CD8-positive, alpha-beta memory T cell (primary cell): ENCODE measurements around the gene MGMT. TPM values are rescaled to one million over a fixed set of nuclear protein-coding genes. Genes with fewer than 3 reads are reported as not detected.
A peak's percentile ranks its signal among the peaks of the same experiment; 100 is the strongest.

Experiments
- CTCF ChIA-PET: fragments of 350-600 bp; sonication (Branson Sonifier 250); formaldehyde crosslinking; loops from one replicate; lab custom pipeline; 2021; ENCODE audit warnings: antibody characterized with exemption; lab: Charles Lee
- POLR2A ChIA-PET: fragments of 350-600 bp; sonication (Branson Sonifier 250); formaldehyde crosslinking; loops from one replicate; lab custom pipeline; 2021; ENCODE audit warnings: antibody characterized with exemption; lab: Charles Lee
- DNase-seq, 5 donors: peaks; one replicate each; pipeline versions ENCODE4 v3.0.0 to v3.0.0-alpha.2; 2020 to 2022; ENCODE audit warnings: mixed read lengths in 1 of 5
- H3K27ac ChIP-seq: one replicate; pipeline ENCODE4 v1.7.0; 2013; ENCODE audit warnings: low read depth, mild to moderate bottlenecking, low read length, moderate library complexity
- H3K27me3 ChIP-seq: 2 replicates; pipeline ENCODE4 v1.7.0; 2013; ENCODE audit warnings: low read length, mild to moderate bottlenecking; ENCODE audit not compliant: insufficient read depth, poor library complexity, severe bottlenecking
- H3K36me3 ChIP-seq: 2 replicates; pipeline ENCODE4 v1.7.0; 2013; ENCODE audit warnings: mild to moderate bottlenecking, low read length, moderate library complexity; ENCODE audit not compliant: insufficient read depth
- H3K4me1 ChIP-seq: 2 replicates; pipeline ENCODE4 v1.7.0; 2013; ENCODE audit warnings: mild to moderate bottlenecking, low read length, moderate library complexity; ENCODE audit not compliant: insufficient read depth
- H3K4me3 ChIP-seq: 2 replicates; pipeline ENCODE4 v1.7.0; 2013; ENCODE audit warnings: mild to moderate bottlenecking, low read length
- H3K9me3 ChIP-seq: 2 replicates; pipeline ENCODE4 v1.7.0; 2013; ENCODE audit warnings: mild to moderate bottlenecking, low read length
- H3K27ac Mint-ChIP-seq, 8 donors: one replicate each; pipeline ENCODE4 v1.8.0; 2020 to 2021; ENCODE audit warnings: mixed read lengths in 8 of 8, mild to moderate bottlenecking in 6 of 8, inconsistent platforms in 3 of 8, moderate library complexity in 3 of 8
- H3K27me3 Mint-ChIP-seq, 2 donors: one replicate each; pipeline ENCODE4 v1.8.0; 2020 to 2021; ENCODE audit warnings: mixed read lengths in 2 of 2, mild to moderate bottlenecking in 1 of 2, moderate library complexity in 1 of 2
- H3K36me3 Mint-ChIP-seq, 3 donors: one replicate each; pipeline ENCODE4 v1.8.0; 2020 to 2021; ENCODE audit warnings: mixed read lengths in 3 of 3, inconsistent platforms in 1 of 3, mild to moderate bottlenecking in 1 of 3
- H3K4me1 Mint-ChIP-seq, 3 donors: one replicate each; pipeline ENCODE4 v1.8.0; 2020 to 2021; ENCODE audit warnings: mixed read lengths in 3 of 3, inconsistent platforms in 1 of 3, mild to moderate bottlenecking in 1 of 3
- H3K4me3 Mint-ChIP-seq, 7 donors: one replicate each; pipeline ENCODE4 v1.8.0; 2020 to 2021; ENCODE audit warnings: mixed read lengths in 7 of 7, mild to moderate bottlenecking in 6 of 7, moderate library complexity in 4 of 7, inconsistent platforms in 2 of 7
- H3K9me3 Mint-ChIP-seq, 5 donors: one replicate each; pipeline ENCODE4 v1.8.0; 2020 to 2022; ENCODE audit warnings: mixed read lengths in 5 of 5, mild to moderate bottlenecking in 3 of 5, moderate library complexity in 2 of 5, inconsistent platforms in 1 of 5
- polyA plus RNA-seq: library from polyadenylated mRNA; unstranded; fragments of 300-500 nt; fragmentation: Illumina TruSeq; gene quantifications from one replicate; pipeline ENCODE4 v1.2.3, GENCODE V29; 2021
- total RNA-seq, 2 experiments: library from RNA; stranded (reverse); gene quantifications; one replicate each; pipeline ENCODE4 v1.2.3, GENCODE V29; 2021

Gene MGMT
- total and polyA plus RNA-seq, 3 experiments from 2014 or later: 19.7 to 31.7 (median 22.4) TPM

- H3K9me3 Mint-ChIP-seq: peaks cover 42 to 66% (median 50%) of the 10 kb centered on the region in 5 donors
- ChIA-PET POLR2A (no interaction called here), CTCF (no interaction called here)
- DNase-seq: no peak
- H3K27me3 Mint-ChIP-seq: no peaks in the 10 kb centered on the region
- Histone ChIP-seq H3K9me3 (peaks cover 25% of the 10 kb centered on the region), H3K36me3 (no peaks in the 10 kb centered on the region), H3K27ac (no peak overlapping the region), H3K4me3 (no peak overlapping the region), H3K4me1 (no peaks in the 10 kb centered on the region), H3K27me3 (no peaks in the 10 kb centered on the region)
- peaks cover 0 to 5% (median 2%) of the 10 kb centered on the region in 3 donors for H3K4me1 Mint-ChIP-seq
- no peak overlapping the region for H3K4me3 Mint-ChIP-seq
- H3K36me3 Mint-ChIP-seq: peaks cover 6 to 79% (median 27%) of the 10 kb centered on the region in 3 donors
- no peak overlapping the region for H3K27ac Mint-ChIP-seq
Observed at GRCh38 chr10:129486805-129487204, 19.8 kb downstream of the MGMT start.

- Mint-ChIP-seq H3K4me3 (no peak overlapping the region), H3K9me3 (peaks cover 22 to 61% (median 29%) of the 10 kb centered on the region in 5 donors), H3K27ac (peak overlapping the region in 1 of 8 donors; percentile 21), H3K27me3 (no peaks in the 10 kb centered on the region), H3K36me3 (peaks cover 9 to 76% (median 27%) of the 10 kb centered on the region in 3 donors), H3K4me1 (peaks cover 17 to 27% (median 18%) of the 10 kb centered on the region in 3 donors)
- CTCF ChIA-PET: no interaction called here
- POLR2A ChIA-PET: interaction anchor here (1.1 kb wide), 1 partner anchor 24 kb away, joined by 4 read pairs; the partner anchor contains the start of gene MGMT
- no peak overlapping the region for H3K27ac ChIP-seq
- peaks cover 3% of the 10 kb centered on the region for H3K4me1 ChIP-seq
- peaks cover 19% of the 10 kb centered on the region for H3K9me3 ChIP-seq
- no peak for DNase-seq
- no peaks in the 10 kb centered on the region for H3K27me3 ChIP-seq
- H3K4me3 ChIP-seq: no peak overlapping the region
- H3K36me3 ChIP-seq: no peaks in the 10 kb centered on the region
Observed at GRCh38 chr10:129491123-129491734, 24.2 kb downstream of the MGMT start.

GRCh38 chr10:129494176-129494575 lies 27.1 kb downstream of the MGMT start:
- DNase-seq: no peak
- no peaks in the 10 kb centered on the region for H3K27me3 Mint-ChIP-seq
- H3K27ac ChIP-seq: no peak overlapping the region
- no peaks in the 10 kb centered on the region for H3K27me3 ChIP-seq
- H3K36me3 ChIP-seq: no peaks in the 10 kb centered on the region
- no peak overlapping the region for H3K4me3 ChIP-seq
- H3K4me1 ChIP-seq: peaks cover 3% of the 10 kb centered on the region
- H3K36me3 Mint-ChIP-seq: peaks cover 14 to 78% (median 37%) of the 10 kb centered on the region in 3 donors
- peaks cover 19 to 30% (median 26%) of the 10 kb centered on the region in 3 donors for H3K4me1 Mint-ChIP-seq
- H3K9me3 ChIP-seq: peaks cover 19% of the 10 kb centered on the region
- H3K27ac Mint-ChIP-seq: no peak overlapping the region
- ChIA-PET CTCF (no interaction called here), POLR2A (no interaction called here)
- peaks cover 19 to 55% (median 25%) of the 10 kb centered on the region in 5 donors for H3K9me3 Mint-ChIP-seq
- H3K4me3 Mint-ChIP-seq: no peak overlapping the region

- H3K27me3 ChIP-seq: no peaks in the 10 kb centered on the region
- Mint-ChIP-seq H3K27me3 (no peaks in the 10 kb centered on the region), H3K4me1 (peaks cover 21 to 30% (median 26%) of the 10 kb centered on the region in 3 donors), H3K4me3 (no peak overlapping the region), H3K36me3 (peaks cover 14 to 76% (median 37%) of the 10 kb centered on the region in 3 donors), H3K27ac (no peak overlapping the region), H3K9me3 (peaks cover 16 to 52% (median 22%) of the 10 kb centered on the region in 5 donors)
- peaks cover 3% of the 10 kb centered on the region for H3K4me1 ChIP-seq
- peaks cover 19% of the 10 kb centered on the region for H3K9me3 ChIP-seq
- H3K27ac ChIP-seq: no peak overlapping the region
- no peaks in the 10 kb centered on the region for H3K36me3 ChIP-seq
- DNase-seq: no peak
- no peak overlapping the region for H3K4me3 ChIP-seq
- CTCF ChIA-PET: no interaction called here
- POLR2A ChIA-PET: no interaction called here
Observed at GRCh38 chr10:129494740-129495139, 27.7 kb downstream of the MGMT start.

GRCh38 chr10:129495256-129495655 lies 28.2 kb downstream of the MGMT start:
- POLR2A ChIA-PET: no interaction called here
- no peak overlapping the region for H3K27ac ChIP-seq
- Mint-ChIP-seq H3K9me3 (peaks cover 11 to 52% (median 22%) of the 10 kb centered on the region in 5 donors), H3K4me1 (peaks cover 21 to 30% (median 26%) of the 10 kb centered on the region in 3 donors), H3K4me3 (no peak overlapping the region), H3K27me3 (no peaks in the 10 kb centered on the region), H3K36me3 (peaks cover 14 to 74% (median 37%) of the 10 kb centered on the region in 3 donors), H3K27ac (no peak overlapping the region)
- no peaks in the 10 kb centered on the region for H3K36me3 ChIP-seq
- peaks cover 15% of the 10 kb centered on the region for H3K9me3 ChIP-seq
- CTCF ChIA-PET: no interaction called here
- H3K4me3 ChIP-seq: no peak overlapping the region
- no peaks in the 10 kb centered on the region for H3K27me3 ChIP-seq
- peaks cover 3% of the 10 kb centered on the region for H3K4me1 ChIP-seq
- no peak for DNase-seq

GRCh38 chr10:129495698-129496097 lies 28.7 kb downstream of the MGMT start:
- peaks cover 13% of the 10 kb centered on the region for H3K9me3 ChIP-seq
- no peaks in the 10 kb centered on the region for H3K36me3 ChIP-seq
- peaks cover 9 to 53% (median 20%) of the 10 kb centered on the region in 5 donors for H3K9me3 Mint-ChIP-seq
- H3K4me3 ChIP-seq: no peak overlapping the region
- no peaks in the 10 kb centered on the region for H3K27me3 ChIP-seq
- CTCF ChIA-PET: no interaction called here
- POLR2A ChIA-PET: no interaction called here
- H3K4me3 Mint-ChIP-seq: no peak overlapping the region
- peaks cover 21 to 32% (median 26%) of the 10 kb centered on the region in 3 donors for H3K4me1 Mint-ChIP-seq
- H3K36me3 Mint-ChIP-seq: peaks cover 14 to 72% (median 37%) of the 10 kb centered on the region in 3 donors
- H3K27ac Mint-ChIP-seq: no peak overlapping the region
- H3K27ac ChIP-seq: no peak overlapping the region
- peaks cover 3% of the 10 kb centered on the region for H3K4me1 ChIP-seq
- H3K27me3 Mint-ChIP-seq: no peaks in the 10 kb centered on the region
- DNase-seq: no peak

GRCh38 chr10:129497013-129497412 lies 30.0 kb downstream of the MGMT start:
- Histone ChIP-seq H3K36me3 (no peaks in the 10 kb centered on the region), H3K27me3 (no peaks in the 10 kb centered on the region), H3K4me1 (peaks cover 3% of the 10 kb centered on the region), H3K27ac (no peak overlapping the region), H3K4me3 (no peak overlapping the region), H3K9me3 (peaks cover 3% of the 10 kb centered on the region)
- no peaks in the 10 kb centered on the region for H3K27me3 Mint-ChIP-seq
- peaks cover 16 to 72% (median 40%) of the 10 kb centered on the region in 3 donors for H3K36me3 Mint-ChIP-seq
- no peak for DNase-seq
- peaks cover 23 to 40% (median 30%) of the 10 kb centered on the region in 3 donors for H3K4me1 Mint-ChIP-seq
- CTCF ChIA-PET: no interaction called here
- H3K27ac Mint-ChIP-seq: no peak overlapping the region
- POLR2A ChIA-PET: no interaction called here
- H3K4me3 Mint-ChIP-seq: no peak overlapping the region
- peaks cover 2 to 48% (median 7%) of the 10 kb centered on the region in 5 donors for H3K9me3 Mint-ChIP-seq

GRCh38 chr10:129498680-129499079 lies 31.6 kb downstream of the MGMT start:
- peaks cover 12 to 32% (median 14%) of the 10 kb centered on the region in 3 donors for H3K4me1 Mint-ChIP-seq
- ChIA-PET POLR2A (no interaction called here), CTCF (no interaction called here)
- H3K36me3 Mint-ChIP-seq: peaks cover 16 to 74% (median 39%) of the 10 kb centered on the region in 3 donors
- no peak overlapping the region for H3K4me3 Mint-ChIP-seq
- no peak overlapping the region for H3K27ac Mint-ChIP-seq
- peaks cover 0 to 44% (median 1%) of the 10 kb centered on the region in 5 donors for H3K9me3 Mint-ChIP-seq
- Histone ChIP-seq H3K4me1 (no peaks in the 10 kb centered on the region), H3K4me3 (no peak overlapping the region), H3K27ac (no peak overlapping the region), H3K36me3 (no peaks in the 10 kb centered on the region), H3K9me3 (no peaks in the 10 kb centered on the region), H3K27me3 (no peaks in the 10 kb centered on the region)
- no peak for DNase-seq
- no peaks in the 10 kb centered on the region for H3K27me3 Mint-ChIP-seq
